HL-60 (cell line): Measurements from ENCODE around the gene MTHFD1L.

Experiments
- DNase-seq, 2 experiments: peaks; one replicate each; pipeline ENCODE4 v3.0.0-alpha.2; 2010 to 2020; ENCODE audit warnings: low read depth in 1 of 2, low spot score in 1 of 2
- H3K27ac ChIP-seq: fragments of 250-450 bp; sonication (Bioruptor Pico); replicated peaks from 2 replicates; pipeline ENCODE4 v1.5.1; 2020; ENCODE audit warnings: mild to moderate bottlenecking, moderate library complexity
- H3K27me3 ChIP-seq: fragments of 250-450 bp; sonication (Bioruptor Pico); 2 replicates; pipeline ENCODE4 v1.5.1; 2021; ENCODE audit warnings: mild to moderate bottlenecking, moderate library complexity; ENCODE audit not compliant: insufficient read depth, poor library complexity, severe bottlenecking
- H3K4me3 ChIP-seq: replicated peaks from 2 replicates; pipeline ENCODE4 v1.5.1; 2011; ENCODE audit warnings: mild to moderate bottlenecking, control low read depth, low read length; ENCODE audit not compliant: insufficient read depth
- CTCF ChIP-seq: IDR thresholded peaks from one replicate; pipeline ENCODE4 v1.5.1; 2011; ENCODE audit warnings: low read length, control low read depth, inconsistent platforms; ENCODE audit not compliant: insufficient read depth
- GABPA ChIP-seq: IDR thresholded peaks from 2 replicates; pipeline ENCODE4 v1.6.1; 2012; ENCODE audit warnings: low read depth
- POLR2AphosphoS5 ChIP-seq: IDR thresholded peaks from 2 replicates; pipeline ENCODE4 v1.6.1; 2012; ENCODE audit warnings: low read depth
- SPI1 ChIP-seq: IDR thresholded peaks from 2 replicates; pipeline ENCODE4 v1.6.1; 2012; ENCODE audit warnings: low read depth, mild to moderate bottlenecking, borderline replicate concordance
- TF ChIP-seq, protein P1 (sequence below): IDR thresholded peaks from 2 replicates; pipeline ENCODE4 v1.6.1; 2012; ENCODE audit warnings: low read depth; ENCODE audit not compliant: insufficient replicate concordance

Gene MTHFD1L

GRCh38 chr6:151136141-151136755, 270.7 kb downstream of the MTHFD1L start:
- H3K4me3 ChIP-seq: no peak overlapping the region
- H3K27ac ChIP-seq: no peak overlapping the region
- no peak for DNase-seq
- no peak for TF ChIP-seq GABPA
- TF ChIP-seq SPI1: no peak
- TF ChIP-seq, protein P1, sequence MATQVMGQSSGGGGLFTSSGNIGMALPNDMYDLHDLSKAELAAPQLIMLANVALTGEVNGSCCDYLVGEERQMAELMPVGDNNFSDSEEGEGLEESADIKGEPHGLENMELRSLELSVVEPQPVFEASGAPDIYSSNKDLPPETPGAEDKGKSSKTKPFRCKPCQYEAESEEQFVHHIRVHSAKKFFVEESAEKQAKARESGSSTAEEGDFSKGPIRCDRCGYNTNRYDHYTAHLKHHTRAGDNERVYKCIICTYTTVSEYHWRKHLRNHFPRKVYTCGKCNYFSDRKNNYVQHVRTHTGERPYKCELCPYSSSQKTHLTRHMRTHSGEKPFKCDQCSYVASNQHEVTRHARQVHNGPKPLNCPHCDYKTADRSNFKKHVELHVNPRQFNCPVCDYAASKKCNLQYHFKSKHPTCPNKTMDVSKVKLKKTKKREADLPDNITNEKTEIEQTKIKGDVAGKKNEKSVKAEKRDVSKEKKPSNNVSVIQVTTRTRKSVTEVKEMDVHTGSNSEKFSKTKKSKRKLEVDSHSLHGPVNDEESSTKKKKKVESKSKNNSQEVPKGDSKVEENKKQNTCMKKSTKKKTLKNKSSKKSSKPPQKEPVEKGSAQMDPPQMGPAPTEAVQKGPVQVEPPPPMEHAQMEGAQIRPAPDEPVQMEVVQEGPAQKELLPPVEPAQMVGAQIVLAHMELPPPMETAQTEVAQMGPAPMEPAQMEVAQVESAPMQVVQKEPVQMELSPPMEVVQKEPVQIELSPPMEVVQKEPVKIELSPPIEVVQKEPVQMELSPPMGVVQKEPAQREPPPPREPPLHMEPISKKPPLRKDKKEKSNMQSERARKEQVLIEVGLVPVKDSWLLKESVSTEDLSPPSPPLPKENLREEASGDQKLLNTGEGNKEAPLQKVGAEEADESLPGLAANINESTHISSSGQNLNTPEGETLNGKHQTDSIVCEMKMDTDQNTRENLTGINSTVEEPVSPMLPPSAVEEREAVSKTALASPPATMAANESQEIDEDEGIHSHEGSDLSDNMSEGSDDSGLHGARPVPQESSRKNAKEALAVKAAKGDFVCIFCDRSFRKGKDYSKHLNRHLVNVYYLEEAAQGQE: no peak
- no peak for TF ChIP-seq CTCF
- no peak for TF ChIP-seq POLR2AphosphoS5
- no peaks in the 10 kb centered on the region for H3K27me3 ChIP-seq

- Histone ChIP-seq H3K27me3 (no peaks in the 10 kb centered on the region), H3K27ac (no peak overlapping the region), H3K4me3 (no peak overlapping the region)
- no peak for TF ChIP-seq SPI1
- TF ChIP-seq GABPA: no peak
- TF ChIP-seq, protein P1: no peak
- TF ChIP-seq CTCF: no peak
- TF ChIP-seq POLR2AphosphoS5: no peak
- DNase-seq: no peak
Observed at GRCh38 chr6:151137542-151137941, 272.0 kb downstream of the MTHFD1L start.

DNA sequence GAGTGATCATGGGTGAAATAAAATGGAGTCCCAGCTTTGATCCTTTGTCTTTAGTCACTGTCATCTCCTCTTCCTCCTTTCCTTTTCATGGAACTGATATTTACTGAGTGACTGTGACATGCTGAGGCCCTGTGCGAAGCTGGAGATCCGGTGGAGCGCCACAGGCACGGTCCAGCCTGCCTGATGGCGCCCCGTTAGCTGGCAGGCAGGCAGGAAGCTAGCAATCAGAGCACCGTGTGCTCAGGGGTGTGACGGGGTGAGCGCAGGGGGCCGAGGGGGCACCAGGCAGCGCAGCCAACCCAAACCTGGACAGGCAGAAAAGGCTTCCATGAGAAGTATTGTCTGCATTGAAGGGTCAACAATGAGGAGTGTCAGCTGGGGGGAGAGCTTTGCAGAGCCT, 274.0 kb downstream of the MTHFD1L start:
- Histone ChIP-seq H3K4me3 (no peak overlapping the region), H3K27me3 (no peaks in the 10 kb centered on the region), H3K27ac (no peak overlapping the region)
- no peak for TF ChIP-seq GABPA
- no peak for TF ChIP-seq CTCF
- TF ChIP-seq, protein P1: no peak
- TF ChIP-seq POLR2AphosphoS5: no peak
- TF ChIP-seq SPI1: no peak
- DNase-seq: no peak
